ENCODE measurements around the gene ALG11. TPM values are rescaled to one million over a fixed set of nuclear protein-coding genes. Genes with fewer than 3 reads are reported as not detected.

ALG11 gene
- total RNA-seq, 1 experiment from 2014 or later: 7.3 TPM

DNA sequence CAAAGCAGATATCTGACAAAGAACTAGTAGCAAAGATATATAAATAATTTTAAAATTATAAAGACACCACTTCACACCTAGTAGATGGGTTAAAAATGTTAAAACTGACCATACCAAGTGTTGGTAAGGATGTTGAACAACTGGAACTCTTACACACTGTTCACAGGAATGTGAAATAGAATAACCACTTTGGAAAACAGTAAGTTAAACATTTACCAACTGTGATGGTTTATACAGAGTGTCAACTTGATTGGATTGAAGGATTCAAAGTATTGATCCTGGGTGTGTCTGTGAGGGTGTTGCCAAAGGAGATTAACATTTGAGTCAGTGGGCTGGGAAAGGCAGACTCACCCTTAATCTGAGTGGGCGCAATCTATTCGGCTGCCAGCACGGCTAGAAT is 31.5 kb downstream of the ALG11 start:
- no peak for DNase-seq
- no TSS peak for BruUV-seq (replicated peaks)
- no peaks in the 10 kb centered on the region for H3K9me3 ChIP-seq (ENCODE audit: low read length)
- intact Hi-C loops (cut with micrococcal nuclease): no loop called here
- no peaks in the 10 kb centered on the region for H3K36me3 ChIP-seq (ENCODE audit: low read depth, low read length)
- no peak for ATAC-seq
- no peaks in the 10 kb centered on the region for H3K9me2 ChIP-seq (replicated peaks; ENCODE audit: low read length)
- H3K27ac ChIP-seq (ENCODE audit: low read length): no peak overlapping the region
- H4K20me1 ChIP-seq (ENCODE audit: low read length): no peaks in the 10 kb centered on the region
- CTCF ChIA-PET: no interaction called here
- no peaks in the 10 kb centered on the region for H3K4me1 ChIP-seq (ENCODE audit: insufficient read depth, low read length)
- POLR2A ChIA-PET (ENCODE audit: unreplicated experiment): no interaction called here
- no peak overlapping the region for H2AFZ ChIP-seq (ENCODE audit: low read length)
- H3F3A ChIP-seq (ENCODE audit: low read length, unreplicated experiment): no peaks in the 10 kb centered on the region
- no peak overlapping the region for H3K4me3 ChIP-seq (ENCODE audit: low read length)
- H3K79me2 ChIP-seq (ENCODE audit: low read length): no peaks in the 10 kb centered on the region
- H3K4me2 ChIP-seq (ENCODE audit: low read length): no peak overlapping the region
- no peak overlapping the region for H3K9ac ChIP-seq (ENCODE audit: low read length)
- H3K27me3 ChIP-seq (ENCODE audit: low read length): no peaks in the 10 kb centered on the region
- TF ChIP-seq, protein P1, sequence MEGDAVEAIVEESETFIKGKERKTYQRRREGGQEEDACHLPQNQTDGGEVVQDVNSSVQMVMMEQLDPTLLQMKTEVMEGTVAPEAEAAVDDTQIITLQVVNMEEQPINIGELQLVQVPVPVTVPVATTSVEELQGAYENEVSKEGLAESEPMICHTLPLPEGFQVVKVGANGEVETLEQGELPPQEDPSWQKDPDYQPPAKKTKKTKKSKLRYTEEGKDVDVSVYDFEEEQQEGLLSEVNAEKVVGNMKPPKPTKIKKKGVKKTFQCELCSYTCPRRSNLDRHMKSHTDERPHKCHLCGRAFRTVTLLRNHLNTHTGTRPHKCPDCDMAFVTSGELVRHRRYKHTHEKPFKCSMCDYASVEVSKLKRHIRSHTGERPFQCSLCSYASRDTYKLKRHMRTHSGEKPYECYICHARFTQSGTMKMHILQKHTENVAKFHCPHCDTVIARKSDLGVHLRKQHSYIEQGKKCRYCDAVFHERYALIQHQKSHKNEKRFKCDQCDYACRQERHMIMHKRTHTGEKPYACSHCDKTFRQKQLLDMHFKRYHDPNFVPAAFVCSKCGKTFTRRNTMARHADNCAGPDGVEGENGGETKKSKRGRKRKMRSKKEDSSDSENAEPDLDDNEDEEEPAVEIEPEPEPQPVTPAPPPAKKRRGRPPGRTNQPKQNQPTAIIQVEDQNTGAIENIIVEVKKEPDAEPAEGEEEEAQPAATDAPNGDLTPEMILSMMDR (conservative IDR thresholded peaks at IDR 0.05; ENCODE audit: low read depth, low read length): no peak
- TF ChIP-seq EZH2 (IDR thresholded peaks at IDR 0.05; ENCODE audit: low read length, unreplicated experiment) (no peak), EZH2phosphoT487 (IDR thresholded peaks at IDR 0.05; ENCODE audit: borderline replicate concordance, low read length) (no peak)

DNA sequence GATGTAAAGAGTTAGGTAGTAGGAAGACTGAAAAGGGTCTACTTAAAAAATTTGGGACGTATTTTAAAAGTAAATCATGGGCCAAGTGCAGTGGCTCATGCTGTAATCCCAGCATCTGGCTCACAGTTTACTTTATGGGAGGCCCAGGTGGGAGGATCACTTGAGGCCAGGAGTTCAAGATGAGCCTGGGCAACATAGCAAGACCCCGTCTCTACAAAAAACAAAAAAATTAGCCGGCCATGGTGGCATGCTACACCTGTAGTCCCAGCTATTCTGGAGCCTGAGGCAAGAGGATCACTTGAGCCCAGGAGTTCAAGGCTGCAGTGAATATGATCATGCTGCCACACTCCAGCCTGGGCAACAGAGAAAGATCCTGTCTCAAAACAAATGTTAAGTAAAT is 35.3 kb downstream of the ALG11 start:
- no peaks in the 10 kb centered on the region for H3F3A ChIP-seq (ENCODE audit: low read length, unreplicated experiment)
- no peak for ATAC-seq
- H3K9me2 ChIP-seq (replicated peaks; ENCODE audit: low read length): no peaks in the 10 kb centered on the region
- no peak overlapping the region for H3K4me2 ChIP-seq (ENCODE audit: low read length)
- no peak overlapping the region for H3K9ac ChIP-seq (ENCODE audit: low read length)
- no peak overlapping the region for H3K4me3 ChIP-seq (ENCODE audit: low read length)
- ChIA-PET CTCF (no interaction called here), POLR2A (ENCODE audit: unreplicated experiment) (no interaction called here)
- no peaks in the 10 kb centered on the region for H3K36me3 ChIP-seq (ENCODE audit: low read depth, low read length)
- no peaks in the 10 kb centered on the region for H3K27me3 ChIP-seq (ENCODE audit: low read length)
- intact Hi-C loops (cut with micrococcal nuclease): no loop called here
- TF ChIP-seq EZH2phosphoT487 (IDR thresholded peaks at IDR 0.05; ENCODE audit: borderline replicate concordance, low read length) (no peak), EZH2 (IDR thresholded peaks at IDR 0.05; ENCODE audit: low read length, unreplicated experiment) (no peak)
- TF ChIP-seq, protein P1 (conservative IDR thresholded peaks at IDR 0.05; ENCODE audit: low read depth, low read length): no peak
- no peaks in the 10 kb centered on the region for H4K20me1 ChIP-seq (ENCODE audit: low read length)
- no TSS peak for BruUV-seq (replicated peaks)
- H2AFZ ChIP-seq (ENCODE audit: low read length): no peak overlapping the region
- DNase-seq: no peak
- no peaks in the 10 kb centered on the region for H3K4me1 ChIP-seq (ENCODE audit: insufficient read depth, low read length)
- no peak overlapping the region for H3K27ac ChIP-seq (ENCODE audit: low read length)
- H3K9me3 ChIP-seq (ENCODE audit: low read length): no peaks in the 10 kb centered on the region
- H3K79me2 ChIP-seq (ENCODE audit: low read length): no peaks in the 10 kb centered on the region

DNA sequence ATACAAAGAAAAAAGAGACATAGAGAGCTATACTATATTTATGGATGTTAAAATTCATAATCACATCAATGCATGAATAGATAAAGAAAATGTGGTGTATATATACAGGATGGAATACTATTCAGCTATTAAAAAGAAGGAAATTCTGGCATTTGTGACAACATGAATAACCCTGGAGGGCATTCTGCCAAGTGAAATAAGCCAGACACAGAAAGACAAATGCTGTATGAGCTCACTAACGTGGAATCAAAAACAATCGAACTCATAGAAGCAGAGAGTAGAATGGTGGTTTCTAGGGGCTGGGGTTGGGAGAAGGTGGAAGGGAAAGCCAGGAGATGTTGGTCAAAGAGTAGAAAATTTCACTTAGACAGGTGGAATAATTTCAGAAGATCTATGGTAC is 36.3 kb downstream of the ALG11 start:
- Histone ChIP-seq H4K20me1 (ENCODE audit: low read length) (no peaks in the 10 kb centered on the region), H3K79me2 (ENCODE audit: low read length) (no peaks in the 10 kb centered on the region), H3K27ac (ENCODE audit: low read length) (no peak overlapping the region), H3K36me3 (ENCODE audit: low read depth, low read length) (no peaks in the 10 kb centered on the region), H3K4me1 (ENCODE audit: insufficient read depth, low read length) (no peaks in the 10 kb centered on the region), H3K4me2 (ENCODE audit: low read length) (no peak overlapping the region), H3K9me2 (replicated peaks; ENCODE audit: low read length) (no peaks in the 10 kb centered on the region), H3K27me3 (ENCODE audit: low read length) (no peaks in the 10 kb centered on the region), H3K9ac (ENCODE audit: low read length) (no peak overlapping the region), H2AFZ (ENCODE audit: low read length) (no peak overlapping the region), H3K4me3 (ENCODE audit: low read length) (no peak overlapping the region), H3F3A (ENCODE audit: low read length, unreplicated experiment) (no peaks in the 10 kb centered on the region), H3K9me3 (ENCODE audit: low read length) (no peaks in the 10 kb centered on the region)
- DNase-seq (no peak), ATAC-seq (no peak)
- BruUV-seq (replicated peaks): no TSS peak
- intact Hi-C loops (cut with micrococcal nuclease): no loop called here
- TF ChIP-seq EZH2phosphoT487 (IDR thresholded peaks at IDR 0.05; ENCODE audit: borderline replicate concordance, low read length): no peak
- TF ChIP-seq EZH2 (IDR thresholded peaks at IDR 0.05; ENCODE audit: low read length, unreplicated experiment): no peak
- TF ChIP-seq, protein P1 (conservative IDR thresholded peaks at IDR 0.05; ENCODE audit: low read depth, low read length): no peak
- ChIA-PET POLR2A (ENCODE audit: unreplicated experiment) (no interaction called here), CTCF (no interaction called here)

Data from PC-3 (cell line).